Measurements from ENCODE around the gene EIPR1.

DNA sequence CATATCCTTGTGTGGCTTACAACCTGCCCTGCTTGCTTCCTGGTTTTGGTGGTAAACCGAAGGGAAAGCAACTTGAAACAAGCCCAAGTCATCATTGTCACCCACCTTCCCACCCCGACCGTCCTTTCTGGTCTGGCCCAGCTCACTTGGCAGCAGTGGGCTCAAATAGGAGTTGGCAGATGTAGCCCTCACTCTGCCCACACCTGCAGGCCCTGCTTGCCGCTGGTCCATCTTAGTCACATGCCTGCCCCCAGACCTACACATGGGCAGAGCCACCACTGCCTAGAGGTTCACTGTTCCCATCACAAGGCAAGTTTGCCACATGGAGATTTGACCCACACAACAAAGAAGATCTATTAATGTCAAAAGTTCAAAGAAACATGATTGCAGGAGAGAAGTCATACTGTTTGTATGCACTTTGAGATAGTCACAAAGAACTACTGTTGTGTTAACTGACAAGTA lies 9.3 kb downstream of the EIPR1 start:
- TF ChIP-seq CTCF (conservative IDR thresholded peaks at IDR 0.05) (no peak), ZFX (IDR thresholded peaks at IDR 0.05) (no peak)
